Activated T-cell treated with anti-CD3 and anti-CD28 coated beads, Interleukin-2, amount 50 U/mL, for 72 hours (primary cell): ENCODE results near the gene LRRIQ4. TPM values are rescaled to one million over a fixed set of nuclear protein-coding genes. Genes with fewer than 3 reads are reported as not detected.

Source experiments
- ATAC-seq, 2 donors: fragments of 150-1000 bp; cut with Tn5 transposase; replicated peaks in 1 of 2; 2 replicates each; pipeline ENCODE4 v1.10.0; 2021; ENCODE audit warnings: moderate library complexity in 2 of 2, mild to moderate bottlenecking in 1 of 2
- DNase-seq, 2 donors: peaks; one replicate each; pipeline ENCODE4 v3.0.0; 2021 to 2022; ENCODE audit warnings: mixed read lengths in 1 of 2
- H3K27ac Mint-ChIP-seq: one replicate; pipeline ENCODE4 v1.8.0; 2022; ENCODE audit warnings: mild to moderate bottlenecking, moderate library complexity, mixed read lengths
- H3K27me3 Mint-ChIP-seq: one replicate; pipeline ENCODE4 v1.8.0; 2022; ENCODE audit warnings: low read depth, mixed read lengths
- H3K36me3 Mint-ChIP-seq, 2 donors: one replicate each; pipeline ENCODE4 v1.8.0; 2022; ENCODE audit warnings: mixed read lengths in 2 of 2, mild to moderate bottlenecking in 1 of 2; ENCODE audit not compliant: insufficient read depth in 2 of 2
- H3K4me1 Mint-ChIP-seq: one replicate; pipeline ENCODE4 v1.8.0; 2022; ENCODE audit warnings: low read depth, mixed read lengths
- H3K4me3 Mint-ChIP-seq, 2 donors: one replicate each; pipeline ENCODE4 v1.8.0; 2022; ENCODE audit warnings: mild to moderate bottlenecking in 2 of 2, mixed read lengths in 2 of 2, moderate library complexity in 2 of 2
- H3K9me3 Mint-ChIP-seq, 2 donors: one replicate each; pipeline ENCODE4 v1.8.0; 2022; ENCODE audit warnings: mixed read lengths in 2 of 2
- total RNA-seq, 2 donors: library from RNA; stranded (reverse); gene quantifications; one replicate each; pipeline ENCODE4 v1.2.3, GENCODE V29; 2022

LRRIQ4 gene
- total RNA-seq: under 1 TPM in 1 of 2 donors, not detected in 1; 0.22 TPM

DNA sequence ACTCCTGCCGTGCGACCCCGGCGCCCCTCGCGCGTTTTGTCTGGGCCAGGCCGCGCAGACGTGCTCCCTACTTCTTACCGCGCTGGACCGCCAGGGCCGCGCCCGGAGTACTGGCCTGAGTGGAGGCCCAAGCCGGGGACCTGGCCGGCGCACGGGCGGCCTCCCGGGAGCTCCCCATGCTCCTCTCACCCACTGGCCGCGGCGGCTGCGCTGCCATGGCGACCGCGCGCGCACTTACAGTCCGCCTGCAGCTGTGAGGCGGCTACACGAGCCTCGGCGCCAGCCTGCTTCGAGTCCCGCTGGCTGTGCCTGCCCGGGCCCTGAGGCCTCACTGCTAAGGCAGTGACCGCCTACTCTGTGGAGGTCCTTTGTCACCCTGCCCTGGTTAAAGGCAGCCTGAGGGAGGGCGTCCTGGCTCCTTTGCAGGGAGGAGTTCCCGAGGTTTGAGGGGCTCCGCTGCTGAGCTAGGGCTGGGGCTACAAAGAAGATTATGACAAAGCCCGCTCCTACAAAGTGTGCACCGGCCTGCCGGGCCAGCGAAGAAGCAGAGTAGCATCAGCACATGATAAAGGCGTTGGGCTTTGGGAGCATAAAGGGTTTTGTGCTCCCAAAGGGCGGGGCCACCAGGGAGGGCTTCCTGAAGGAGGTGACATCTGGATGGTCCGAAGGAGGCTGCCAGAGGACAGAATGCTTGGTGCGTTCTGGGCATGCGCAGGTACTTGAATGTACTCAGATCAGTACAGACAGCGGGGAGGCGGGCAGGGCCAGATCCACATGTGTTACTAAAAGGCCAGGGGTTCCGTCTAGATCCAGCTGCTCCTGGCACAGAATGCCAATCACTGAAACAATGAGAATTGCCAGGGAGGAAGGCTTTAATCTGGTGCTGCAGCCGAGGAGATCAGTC lies at the start of gene LRRIQ4, which contains the start of gene LRRC34:
TSS of gene LRRIQ4 (plus strand) at position 539 of the 904 bp plus-strand sequence. CDS start 9,052 bp downstream, outside the sequence.
TSS of gene LRRC34 (minus strand) at position 573 of the 904 bp plus-strand sequence. CDS start at position 217, 356 bp downstream.
- Mint-ChIP-seq H3K27me3 (peaks cover 3% of the 10 kb centered on the region), H3K36me3 (peaks cover 8 to 11% of the 10 kb centered on the region in 2 donors), H3K27ac (peak within 1 kb of the TSS; percentile 72), H3K4me1 (peaks cover 27% of the 10 kb centered on the region), H3K9me3 (peaks cover 5 to 6% of the 10 kb centered on the region in 2 donors), H3K4me3 (peak within 1 kb of the TSS; percentile 90 to 91)
- ATAC-seq: peak; percentile 75
- DNase-seq: peak; percentile 77 to 84

GRCh38 chr3:169764312-169764881 lies 48.3 kb upstream of the LRRIQ4 start:
- DNase-seq (peak; percentile 58 to 66), ATAC-seq (peak; percentile 35 to 41)
- peak overlapping the region; percentile 92 to 97 for H3K4me3 Mint-ChIP-seq
- peaks cover 24% of the 10 kb centered on the region for H3K4me1 Mint-ChIP-seq
- H3K27me3 Mint-ChIP-seq: no peaks in the 10 kb centered on the region
- peak overlapping the region; percentile 98 for H3K27ac Mint-ChIP-seq
- H3K9me3 Mint-ChIP-seq: peaks cover 0 to 2% of the 10 kb centered on the region in 2 donors
- H3K36me3 Mint-ChIP-seq: peaks cover 2 to 3% of the 10 kb centered on the region in 2 donors

- Mint-ChIP-seq H3K36me3 (peaks cover 2 to 3% of the 10 kb centered on the region in 2 donors), H3K9me3 (peaks cover 0 to 2% of the 10 kb centered on the region in 2 donors), H3K4me1 (peaks cover 17% of the 10 kb centered on the region), H3K27me3 (no peaks in the 10 kb centered on the region), H3K4me3 (peak within 1 kb of the TSS; percentile 92 to 97), H3K27ac (peak within 1 kb of the TSS; percentile 98)
- DNase-seq (peak; percentile 92 to 93), ATAC-seq (peak; percentile 88 to 89)
Observed at GRCh38 chr3:169764882-169765612, 47.6 kb upstream of the LRRIQ4 start, which contains the start of gene TERC. Gene TERC (minus strand): TSS chr3:169765060.

DNA sequence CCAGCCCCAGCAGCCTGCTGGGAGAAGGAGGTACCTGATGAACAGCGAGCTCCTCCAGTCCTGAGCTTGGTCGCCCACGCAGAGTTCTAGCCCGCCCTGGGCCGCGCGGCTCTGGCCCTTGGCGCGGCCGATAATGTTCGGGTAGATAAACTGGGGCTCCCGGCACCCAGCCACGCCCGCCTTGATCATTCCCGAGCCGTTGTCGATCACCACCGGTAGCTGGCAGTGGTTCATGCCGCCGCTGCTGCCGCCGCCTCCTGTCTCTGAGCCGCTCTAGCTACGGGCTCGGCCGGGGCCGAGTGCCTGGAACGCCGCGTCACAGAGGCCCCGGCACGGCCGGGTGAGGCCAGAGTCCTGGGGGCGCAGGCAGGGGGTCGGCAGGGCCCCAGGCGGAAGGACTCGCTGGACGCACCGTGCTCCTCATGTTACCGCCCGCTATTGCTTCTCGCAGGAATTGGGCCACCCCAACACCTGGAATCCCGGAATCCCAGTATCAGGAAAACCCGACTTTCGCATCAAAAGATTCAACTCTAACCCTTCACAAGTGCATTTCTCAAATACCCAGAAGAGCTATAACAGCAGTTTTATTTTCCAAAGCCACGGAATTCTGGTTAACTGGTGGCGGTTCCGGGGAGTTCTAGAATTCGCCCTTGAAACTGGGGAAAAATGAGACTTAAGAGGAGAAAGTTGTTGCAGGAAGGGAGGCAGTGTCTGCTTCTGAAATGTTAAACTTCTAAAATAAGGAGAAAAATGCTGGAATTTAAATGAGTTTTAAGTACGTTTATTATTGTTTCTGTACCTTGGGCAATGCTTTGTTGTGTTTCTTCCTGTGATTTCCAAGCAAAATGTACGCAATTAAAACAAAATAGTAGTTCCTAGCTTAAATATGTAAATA lies 43.1 kb upstream of the LRRIQ4 start, which contains the start of gene ACTRT3:
TSS of gene ACTRT3 (minus strand) at position 275 of the 895 bp plus-strand sequence. CDS start at position 234, 41 bp downstream.
- peak; percentile 73 to 74 for DNase-seq
- peak; percentile 24 to 26 for ATAC-seq
- Mint-ChIP-seq H3K9me3 (peaks cover 0 to 2% of the 10 kb centered on the region in 2 donors), H3K27ac (peak within 1 kb of the TSS; percentile 77), H3K4me3 (peak within 1 kb of the TSS; percentile 88 to 94), H3K4me1 (peaks cover 23% of the 10 kb centered on the region), H3K36me3 (peaks cover 0 to 6% of the 10 kb centered on the region in 2 donors), H3K27me3 (no peaks in the 10 kb centered on the region)

- Mint-ChIP-seq H3K4me3 (peak overlapping the region; percentile 97 to 98), H3K27me3 (no peaks in the 10 kb centered on the region), H3K9me3 (no peaks in the 10 kb centered on the region), H3K27ac (peak overlapping the region; percentile 100), H3K4me1 (peaks cover 34% of the 10 kb centered on the region), H3K36me3 (peaks cover 3 to 13% of the 10 kb centered on the region in 2 donors)
- DNase-seq: peak; percentile 58 to 77
- peak; percentile 10 to 12 for ATAC-seq
Observed at GRCh38 chr3:169771497-169772304, 41.0 kb upstream of the LRRIQ4 start.

DNA sequence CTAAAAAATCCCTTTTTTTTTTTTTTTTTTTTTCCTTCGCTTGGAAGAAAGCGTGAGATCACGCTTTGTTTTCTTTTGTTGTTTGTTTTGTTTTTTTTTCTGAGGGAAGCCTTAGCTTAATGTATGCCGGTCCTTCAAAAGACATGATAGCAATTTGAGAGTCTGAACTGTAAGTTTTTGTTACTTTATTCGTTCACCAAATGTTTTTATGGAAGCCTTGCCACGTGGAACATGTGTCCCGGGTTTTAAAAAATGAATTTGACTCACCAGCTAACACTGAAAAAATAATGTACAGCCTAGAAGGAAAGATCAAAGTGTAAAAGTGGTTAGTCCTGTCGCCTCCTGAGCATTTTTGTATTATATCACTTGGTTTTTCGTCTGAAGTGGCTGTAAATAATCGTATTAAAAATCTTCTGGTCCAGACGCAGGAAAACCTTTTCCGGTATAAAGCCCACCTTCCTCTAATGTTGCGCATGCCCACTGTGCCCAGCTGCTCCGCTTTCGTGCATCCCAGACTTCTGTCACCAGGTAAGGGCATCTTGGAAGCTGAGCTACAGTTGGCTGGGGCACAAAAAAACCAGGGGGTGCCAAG lies 40.3 kb upstream of the LRRIQ4 start:
- Mint-ChIP-seq H3K4me3 (peak overlapping the region; percentile 97 to 98), H3K27me3 (no peaks in the 10 kb centered on the region), H3K4me1 (peaks cover 41% of the 10 kb centered on the region), H3K9me3 (no peaks in the 10 kb centered on the region), H3K36me3 (peaks cover 6 to 19% of the 10 kb centered on the region in 2 donors), H3K27ac (peak overlapping the region; percentile 100)
- DNase-seq (no peak), ATAC-seq (peak; percentile 33 to 37)

GRCh38 chr3:169772897-169773816 lies 39.5 kb upstream of the LRRIQ4 start, which contains the start of gene MYNN:
Gene MYNN (plus strand): TSS chr3:169773396. CDS start chr3:169774296, 900 bp downstream.
- no peaks in the 10 kb centered on the region for H3K9me3 Mint-ChIP-seq
- H3K36me3 Mint-ChIP-seq: peaks cover 6 to 22% of the 10 kb centered on the region in 2 donors
- ATAC-seq (peak; percentile 84 to 88), DNase-seq (peak; percentile 92 to 93)
- peak within 1 kb of the TSS; percentile 100 for H3K27ac Mint-ChIP-seq
- peak within 1 kb of the TSS; percentile 97 to 98 for H3K4me3 Mint-ChIP-seq
- H3K27me3 Mint-ChIP-seq: no peaks in the 10 kb centered on the region
- peaks cover 48% of the 10 kb centered on the region for H3K4me1 Mint-ChIP-seq

DNA sequence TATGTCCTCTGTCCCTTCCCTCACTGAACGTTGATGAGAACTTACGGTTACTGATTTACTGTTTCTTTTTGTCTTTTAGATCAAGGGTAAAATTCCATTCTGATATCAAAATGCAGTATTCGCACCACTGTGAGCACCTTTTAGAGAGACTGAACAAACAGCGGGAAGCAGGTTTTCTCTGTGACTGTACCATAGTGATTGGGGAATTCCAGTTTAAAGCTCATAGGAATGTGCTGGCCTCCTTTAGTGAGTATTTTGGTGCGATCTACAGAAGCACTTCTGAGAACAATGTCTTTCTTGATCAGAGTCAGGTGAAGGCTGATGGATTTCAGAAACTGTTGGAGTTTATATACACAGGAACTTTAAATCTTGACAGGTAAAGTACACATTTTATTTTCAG lies 38.5 kb upstream of the LRRIQ4 start:
- H3K36me3 Mint-ChIP-seq: peaks cover 9 to 29% of the 10 kb centered on the region in 2 donors
- no peak for ATAC-seq
- peak overlapping the region; percentile 100 for H3K27ac Mint-ChIP-seq
- no peaks in the 10 kb centered on the region for H3K27me3 Mint-ChIP-seq
- H3K9me3 Mint-ChIP-seq: no peaks in the 10 kb centered on the region
- peaks cover 54% of the 10 kb centered on the region for H3K4me1 Mint-ChIP-seq
- no peak for DNase-seq
- peak overlapping the region; percentile 97 to 98 for H3K4me3 Mint-ChIP-seq

- Mint-ChIP-seq H3K9me3 (no peaks in the 10 kb centered on the region), H3K4me3 (no peak overlapping the region), H3K27me3 (no peaks in the 10 kb centered on the region), H3K27ac (no peak overlapping the region), H3K36me3 (peaks cover 19 to 50% of the 10 kb centered on the region in 2 donors), H3K4me1 (peaks cover 72% of the 10 kb centered on the region)
- DNase-seq: no peak
- ATAC-seq: no peak
Observed at GRCh38 chr3:169777822-169778221, 34.8 kb upstream of the LRRIQ4 start.

- ATAC-seq: peak in 1 of 2 donors; percentile 52
- H3K4me1 Mint-ChIP-seq: peaks cover 55% of the 10 kb centered on the region
- H3K36me3 Mint-ChIP-seq: peaks cover 19 to 48% of the 10 kb centered on the region in 2 donors
- no peak for DNase-seq
- H3K4me3 Mint-ChIP-seq: peak overlapping the region; percentile 20 to 39
- no peaks in the 10 kb centered on the region for H3K9me3 Mint-ChIP-seq
- no peaks in the 10 kb centered on the region for H3K27me3 Mint-ChIP-seq
- H3K27ac Mint-ChIP-seq: peak overlapping the region; percentile 85
Observed at GRCh38 chr3:169780742-169781141, 31.9 kb upstream of the LRRIQ4 start.
